ENCODE results near the gene RHO. TPM values are rescaled to one million over a fixed set of nuclear protein-coding genes. Genes with fewer than 3 reads are reported as not detected.

RHO gene
- total RNA-seq, 1 experiment from 2014 or later, result not detected

GRCh38 chr3:129543156-129543790 is 14.8 kb downstream of the RHO start, which contains the start of gene H1-8:
TSS of gene H1-8 (plus strand) at chr3:129543175. CDS start at chr3:129543219, 44 bp downstream.
- Mint-ChIP-seq H3K27me3 (ENCODE audit: low read depth) (no peaks in the 10 kb centered on the region), H3K36me3 (no peaks in the 10 kb centered on the region), H3K4me3 (no peak within 1 kb of the TSS), H3K4me1 (peaks cover 14% of the 10 kb centered on the region), H3K9me3 (peaks cover 5% of the 10 kb centered on the region), H3K27ac (no peak within 1 kb of the TSS)
- DNase-seq (ENCODE audit: low spot score) (no peak), ATAC-seq (peak; percentile 31; the same call in 1 of the 2 replicates)
- TF ChIP-seq ZNF263 (CRISPR knock-in tag; IDR thresholded peaks at IDR 0.05; ENCODE audit: low read depth) (peak; percentile 63; the same call in 1 of the 2 replicates), CTCF (IDR thresholded peaks at IDR 0.05) (no peak)
- ChIA-PET CTCF (interaction anchor here (0.8 to 0.9 kb wide), 2 partner anchors 53 to 160 kb away, joined by 3 to 4 read pairs; no protein-coding TSS in a partner anchor), POLR2A (interaction anchor here (1.4 kb wide), 1 partner anchor 15 kb away, joined by 3 read pairs; the partner anchor contains the start of gene RHO)

GRCh38 chr3:129543999-129544398 is 15.6 kb downstream of the RHO start:
- ChIA-PET POLR2A (interaction anchor here (1.4 kb wide), 1 partner anchor 16 kb away, joined by 3 read pairs; the partner anchor contains the start of gene RHO), CTCF (interaction anchor here (0.9 to 1.1 kb wide), 2 partner anchors 10 to 53 kb away, joined by 3 to 4 read pairs; no protein-coding TSS in a partner anchor)
- Mint-ChIP-seq H3K4me3 (no peak overlapping the region), H3K27ac (no peak overlapping the region), H3K4me1 (peaks cover 13% of the 10 kb centered on the region), H3K9me3 (peaks cover 5% of the 10 kb centered on the region), H3K36me3 (no peaks in the 10 kb centered on the region), H3K27me3 (ENCODE audit: low read depth) (no peaks in the 10 kb centered on the region)
- DNase-seq (ENCODE audit: low spot score) (no peak), ATAC-seq (no peak)
- TF ChIP-seq SMAD3 (CRISPR knock-in tag; IDR thresholded peaks at IDR 0.05; ENCODE audit: borderline replicate concordance) (no peak), ARID4B (CRISPR knock-in tag; IDR thresholded peaks at IDR 0.05; ENCODE audit: borderline replicate concordance) (no peak), CREM (CRISPR knock-in tag; IDR thresholded peaks at IDR 0.05) (no peak), MYBL2 (CRISPR knock-in tag; IDR thresholded peaks at IDR 0.05) (no peak), ESRRA (CRISPR knock-in tag; IDR thresholded peaks at IDR 0.05; ENCODE audit: borderline replicate concordance) (no peak), ZNF396 (CRISPR knock-in tag; IDR thresholded peaks at IDR 0.05; ENCODE audit: borderline replicate concordance) (no peak), ATF6 (CRISPR knock-in tag; IDR thresholded peaks at IDR 0.05) (no peak), GTF2I (CRISPR knock-in tag; conservative IDR thresholded peaks at IDR 0.05) (no peak), FOXJ3 (CRISPR knock-in tag; IDR thresholded peaks at IDR 0.05; ENCODE audit: borderline replicate concordance) (no peak), PRRX2 (CRISPR knock-in tag; IDR thresholded peaks at IDR 0.05) (no peak), CREB1 (CRISPR knock-in tag; IDR thresholded peaks at IDR 0.05) (no peak), KAT7 (CRISPR knock-in tag; IDR thresholded peaks at IDR 0.05; ENCODE audit: borderline replicate concordance) (no peak), ZNF416 (CRISPR knock-in tag; IDR thresholded peaks at IDR 0.05) (no peak), TP53 (CRISPR knock-in tag; IDR thresholded peaks at IDR 0.05) (no peak), AR (CRISPR knock-in tag; IDR thresholded peaks at IDR 0.05) (no peak), TCF7 (CRISPR knock-in tag; IDR thresholded peaks at IDR 0.05; ENCODE audit: low read depth) (no peak), SMAD4 (CRISPR knock-in tag; IDR thresholded peaks at IDR 0.05) (no peak), MLX (CRISPR knock-in tag; IDR thresholded peaks at IDR 0.05) (no peak), ERG (CRISPR knock-in tag; IDR thresholded peaks at IDR 0.05) (no peak)

All from WTC11 (cell line).